ENCODE measurements around the gene SERPINE1. TPM values are rescaled to one million over a fixed set of nuclear protein-coding genes. Genes with fewer than 3 reads are reported as not detected.

Gene SERPINE1
- polyA plus RNA-seq, 1 experiment: 356 TPM

GRCh38 chr7:101169110-101169837, 42.4 kb downstream of the SERPINE1 start:
- DNase-seq (ENCODE audit: low read depth, low spot score): no peak
- POLR2A ChIA-PET: interaction anchor here (0.8 kb wide), 1 partner anchor 48 kb away, joined by 3 read pairs; the partner anchor contains the start of genes PLOD3 and ZNHIT1
- CTCF ChIA-PET: interaction anchor here (0.8 to 3.0 kb wide), 4 partner anchors 22 to 48 kb away, joined by 3 to 16 read pairs (median 4); partner anchors contain the start of genes PLOD3 and ZNHIT1
- H3K27me3 ChIP-seq (ENCODE audit: control insufficient read depth, insufficient read depth, low read length): peaks cover 38% of the 10 kb centered on the region
- TF ChIP-seq CTCF (IDR thresholded peaks at IDR 0.05; ENCODE audit: low read depth, low read length): no peak
- H3K9me3 ChIP-seq (ENCODE audit: control insufficient read depth, insufficient read depth, low read length): peaks cover 2% of the 10 kb centered on the region; the same call in 1 of the 2 replicates
- H3K4me3 ChIP-seq (ENCODE audit: low read depth, low read length): peak overlapping the region; percentile 50
- H3K27ac ChIP-seq (ENCODE audit: low read depth, low read length): no peak overlapping the region

- Histone ChIP-seq H3K27me3 (ENCODE audit: control insufficient read depth, insufficient read depth, low read length) (peaks cover 44% of the 10 kb centered on the region), H3K27ac (ENCODE audit: low read depth, low read length) (no peak overlapping the region), H3K9me3 (ENCODE audit: control insufficient read depth, insufficient read depth, low read length) (peaks cover 2% of the 10 kb centered on the region; the same call in 1 of the 2 replicates), H3K4me3 (ENCODE audit: low read depth, low read length) (peak overlapping the region; percentile 50)
- DNase-seq (ENCODE audit: low read depth, low spot score): no peak
- TF ChIP-seq CTCF (IDR thresholded peaks at IDR 0.05; ENCODE audit: low read depth, low read length): peak; percentile 95
- CTCF ChIA-PET: interaction anchor here (0.6 to 3.0 kb wide), 9 partner anchors 9 to 48 kb away, joined by 3 to 21 read pairs (median 3); partner anchors contain the start of genes PLOD3 and ZNHIT1
- POLR2A ChIA-PET: no interaction called here
Observed at GRCh38 chr7:101169838-101170551, 43.1 kb downstream of the SERPINE1 start.

- Histone ChIP-seq H3K27me3 (ENCODE audit: control insufficient read depth, insufficient read depth, low read length) (peaks cover 50% of the 10 kb centered on the region), H3K27ac (ENCODE audit: low read depth, low read length) (no peak overlapping the region), H3K4me3 (ENCODE audit: low read depth, low read length) (no peak overlapping the region), H3K9me3 (ENCODE audit: control insufficient read depth, insufficient read depth, low read length) (peaks cover 2% of the 10 kb centered on the region; the same call in 1 of the 2 replicates)
- ChIA-PET POLR2A (no interaction called here), CTCF (interaction anchor here (0.6 to 3.0 kb wide), 11 partner anchors 10 to 112 kb away, joined by 3 to 21 read pairs (median 4); partner anchors contain the start of genes PLOD3 and ZNHIT1)
- no peak for DNase-seq (ENCODE audit: low read depth, low spot score)
- no peak for TF ChIP-seq CTCF (IDR thresholded peaks at IDR 0.05; ENCODE audit: low read depth, low read length)
Observed at GRCh38 chr7:101170617-101171441, 43.9 kb downstream of the SERPINE1 start.

GRCh38 chr7:101171442-101171837, 44.5 kb downstream of the SERPINE1 start:
- no peak for DNase-seq (ENCODE audit: low read depth, low spot score)
- ChIA-PET CTCF (interaction anchor here (0.6 to 3.0 kb wide), 7 partner anchors 10 to 282 kb away, joined by 3 to 21 read pairs (median 5); partner anchors contain the start of genes PLOD3, UFSP1 and ZNHIT1), POLR2A (no interaction called here)
- no peak overlapping the region for H3K4me3 ChIP-seq (ENCODE audit: low read depth, low read length)
- no peak overlapping the region for H3K27ac ChIP-seq (ENCODE audit: low read depth, low read length)
- peaks cover 53% of the 10 kb centered on the region for H3K27me3 ChIP-seq (ENCODE audit: control insufficient read depth, insufficient read depth, low read length)
- TF ChIP-seq CTCF (IDR thresholded peaks at IDR 0.05; ENCODE audit: low read depth, low read length): peak; percentile 47
- peaks cover 2% of the 10 kb centered on the region; the same call in 1 of the 2 replicates for H3K9me3 ChIP-seq (ENCODE audit: control insufficient read depth, insufficient read depth, low read length)

All from AG04450 (cell line).